ENCODE measurements around the gene VAPB.

DNA sequence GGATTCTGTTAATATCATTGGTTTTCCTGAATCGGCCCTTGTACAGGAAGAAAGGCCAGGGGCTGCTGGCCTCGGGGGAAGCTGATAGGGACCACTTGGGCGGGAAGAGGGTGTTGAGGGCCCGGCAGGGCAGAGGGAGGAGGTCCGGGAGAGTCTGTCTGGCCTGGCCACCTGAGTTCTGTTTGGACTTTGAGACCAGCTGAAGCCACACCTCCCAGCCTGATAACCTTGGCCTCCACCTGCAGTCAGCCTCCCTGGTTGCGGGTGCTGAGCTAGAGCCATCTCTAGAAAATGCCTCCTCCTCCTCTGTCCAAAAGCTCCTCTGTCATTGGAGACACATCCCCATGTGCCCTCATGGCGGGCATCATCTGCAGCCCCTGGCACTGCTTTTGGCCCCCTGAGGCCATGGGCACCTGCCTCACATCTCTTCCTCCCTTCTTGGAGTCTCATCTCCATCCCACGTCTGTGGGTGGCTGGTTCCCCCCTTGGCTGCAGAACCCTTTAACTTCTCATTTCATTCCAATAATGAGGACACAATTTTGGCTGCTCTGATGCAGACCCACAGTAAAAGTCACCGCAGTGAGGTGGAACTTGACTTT lies 109.5 kb downstream of the VAPB start:
- TF ChIP-seq, protein P1, sequence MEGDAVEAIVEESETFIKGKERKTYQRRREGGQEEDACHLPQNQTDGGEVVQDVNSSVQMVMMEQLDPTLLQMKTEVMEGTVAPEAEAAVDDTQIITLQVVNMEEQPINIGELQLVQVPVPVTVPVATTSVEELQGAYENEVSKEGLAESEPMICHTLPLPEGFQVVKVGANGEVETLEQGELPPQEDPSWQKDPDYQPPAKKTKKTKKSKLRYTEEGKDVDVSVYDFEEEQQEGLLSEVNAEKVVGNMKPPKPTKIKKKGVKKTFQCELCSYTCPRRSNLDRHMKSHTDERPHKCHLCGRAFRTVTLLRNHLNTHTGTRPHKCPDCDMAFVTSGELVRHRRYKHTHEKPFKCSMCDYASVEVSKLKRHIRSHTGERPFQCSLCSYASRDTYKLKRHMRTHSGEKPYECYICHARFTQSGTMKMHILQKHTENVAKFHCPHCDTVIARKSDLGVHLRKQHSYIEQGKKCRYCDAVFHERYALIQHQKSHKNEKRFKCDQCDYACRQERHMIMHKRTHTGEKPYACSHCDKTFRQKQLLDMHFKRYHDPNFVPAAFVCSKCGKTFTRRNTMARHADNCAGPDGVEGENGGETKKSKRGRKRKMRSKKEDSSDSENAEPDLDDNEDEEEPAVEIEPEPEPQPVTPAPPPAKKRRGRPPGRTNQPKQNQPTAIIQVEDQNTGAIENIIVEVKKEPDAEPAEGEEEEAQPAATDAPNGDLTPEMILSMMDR (IDR thresholded peaks at IDR 0.05 in 2 of 3, conservative IDR thresholded peaks at IDR 0.05 in 1 of 3; ENCODE audit: control insufficient read depth in 2 of 3, extremely low read depth in 1 of 3, insufficient read depth in 1 of 3, low read depth in 3 of 3, low read length in 3 of 3), result no peak
- no peak for TF ChIP-seq SMC3 (IDR thresholded peaks at IDR 0.05; ENCODE audit: borderline replicate concordance, low read length)
- no peak for TF ChIP-seq RFX5 (IDR thresholded peaks at IDR 0.05; ENCODE audit: low read depth, low read length)
- TF ChIP-seq SUZ12 (IDR thresholded peaks at IDR 0.05; ENCODE audit: unreplicated experiment), result no peak
- TF ChIP-seq, protein P2, sequence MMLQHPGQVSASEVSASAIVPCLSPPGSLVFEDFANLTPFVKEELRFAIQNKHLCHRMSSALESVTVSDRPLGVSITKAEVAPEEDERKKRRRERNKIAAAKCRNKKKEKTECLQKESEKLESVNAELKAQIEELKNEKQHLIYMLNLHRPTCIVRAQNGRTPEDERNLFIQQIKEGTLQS (IDR thresholded peaks at IDR 0.05; ENCODE audit: borderline replicate concordance, extremely low read depth, low read depth, low read length), result no peak
